ENCODE data around the gene SEC23A. TPM values are rescaled to one million over a fixed set of nuclear protein-coding genes. Genes with fewer than 3 reads are reported as not detected.
"Not testable (repeated sequence)": the region's sequence is repeated elsewhere in the genome, so short reads cannot be mapped to it uniquely, and the experiment has no call there.

SEC23A gene
- total RNA-seq, 1 experiment from 2014 or later = 62.9 TPM

DNA sequence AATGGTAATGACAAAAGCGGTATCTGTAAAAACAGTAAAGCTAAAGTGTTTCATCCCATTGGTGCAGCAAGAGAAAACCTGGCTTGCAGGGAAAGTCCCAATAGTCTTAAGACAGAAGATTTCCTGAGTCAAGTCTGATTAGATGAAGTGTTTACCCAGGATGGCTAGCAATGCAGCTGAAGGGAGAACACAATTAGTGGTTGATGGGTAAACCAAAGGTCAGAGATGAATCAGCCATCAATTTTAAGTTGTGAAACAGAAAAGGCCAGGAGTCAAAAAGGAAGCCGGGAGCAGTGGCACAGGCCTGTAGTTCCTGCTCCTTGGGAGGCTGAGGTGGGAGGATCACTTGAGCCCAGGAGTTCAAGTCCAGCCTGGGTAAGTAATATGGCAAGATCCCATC is 52.6 kb downstream of the SEC23A start:
- TF ChIP-seq, protein P1, sequence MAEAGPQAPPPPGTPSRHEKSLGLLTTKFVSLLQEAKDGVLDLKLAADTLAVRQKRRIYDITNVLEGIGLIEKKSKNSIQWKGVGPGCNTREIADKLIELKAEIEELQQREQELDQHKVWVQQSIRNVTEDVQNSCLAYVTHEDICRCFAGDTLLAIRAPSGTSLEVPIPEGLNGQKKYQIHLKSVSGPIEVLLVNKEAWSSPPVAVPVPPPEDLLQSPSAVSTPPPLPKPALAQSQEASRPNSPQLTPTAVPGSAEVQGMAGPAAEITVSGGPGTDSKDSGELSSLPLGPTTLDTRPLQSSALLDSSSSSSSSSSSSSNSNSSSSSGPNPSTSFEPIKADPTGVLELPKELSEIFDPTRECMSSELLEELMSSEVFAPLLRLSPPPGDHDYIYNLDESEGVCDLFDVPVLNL (CRISPR knock-in tag; IDR thresholded peaks at IDR 0.05; ENCODE audit: borderline replicate concordance, low read depth) = no peak
- no peak for TF ChIP-seq ESRRA (CRISPR knock-in tag; IDR thresholded peaks at IDR 0.05; ENCODE audit: borderline replicate concordance)
- TF ChIP-seq, protein P2, sequence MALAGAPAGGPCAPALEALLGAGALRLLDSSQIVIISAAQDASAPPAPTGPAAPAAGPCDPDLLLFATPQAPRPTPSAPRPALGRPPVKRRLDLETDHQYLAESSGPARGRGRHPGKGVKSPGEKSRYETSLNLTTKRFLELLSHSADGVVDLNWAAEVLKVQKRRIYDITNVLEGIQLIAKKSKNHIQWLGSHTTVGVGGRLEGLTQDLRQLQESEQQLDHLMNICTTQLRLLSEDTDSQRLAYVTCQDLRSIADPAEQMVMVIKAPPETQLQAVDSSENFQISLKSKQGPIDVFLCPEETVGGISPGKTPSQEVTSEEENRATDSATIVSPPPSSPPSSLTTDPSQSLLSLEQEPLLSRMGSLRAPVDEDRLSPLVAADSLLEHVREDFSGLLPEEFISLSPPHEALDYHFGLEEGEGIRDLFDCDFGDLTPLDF (CRISPR knock-in tag; IDR thresholded peaks at IDR 0.05) = no peak
- H3K36me3 Mint-ChIP-seq = peaks cover 76% of the 10 kb centered on the region
- ChIA-PET CTCF (no interaction called here), POLR2A (no interaction called here)
- H3K9me3 Mint-ChIP-seq = peaks cover 4% of the 10 kb centered on the region; the same call in 1 of the 2 replicates
- H3K4me3 Mint-ChIP-seq = no peak overlapping the region
- no peaks in the 10 kb centered on the region for H3K4me1 Mint-ChIP-seq
- no peak for ATAC-seq
- DNase-seq (ENCODE audit: low spot score) = no peak
- no peaks in the 10 kb centered on the region for H3K27me3 Mint-ChIP-seq (ENCODE audit: low read depth)
- no peak overlapping the region for H3K27ac Mint-ChIP-seq

DNA sequence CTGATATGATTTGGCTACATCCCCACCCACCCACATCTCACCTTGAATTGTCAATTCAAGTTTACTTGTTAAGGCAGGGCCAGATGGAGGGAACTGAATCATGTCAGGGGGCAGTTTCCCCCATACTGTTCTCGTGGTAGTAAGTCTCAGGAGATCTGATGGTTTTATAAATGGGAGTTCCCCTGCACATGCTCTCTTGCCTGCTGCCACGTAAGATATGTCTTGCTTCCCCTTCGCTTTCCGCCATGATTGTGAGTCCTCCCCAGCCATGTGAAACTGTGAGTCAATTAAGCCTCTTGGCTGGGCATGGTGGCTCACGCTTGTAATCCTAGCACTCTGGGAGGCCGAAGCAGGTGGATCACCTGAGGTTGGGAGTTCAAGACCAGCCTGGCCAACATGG is 57.1 kb downstream of the SEC23A start:
- ATAC-seq; H3K27ac Mint-ChIP-seq; POLR2A ChIA-PET; DNase-seq (ENCODE audit: low spot score); H3K4me3 Mint-ChIP-seq; H3K9me3 Mint-ChIP-seq; CTCF ChIA-PET; H3K4me1 Mint-ChIP-seq; H3K27me3 Mint-ChIP-seq (ENCODE audit: low read depth): not testable (repeated sequence)
- H3K36me3 Mint-ChIP-seq = peaks cover 46% of the 10 kb centered on the region

DNA sequence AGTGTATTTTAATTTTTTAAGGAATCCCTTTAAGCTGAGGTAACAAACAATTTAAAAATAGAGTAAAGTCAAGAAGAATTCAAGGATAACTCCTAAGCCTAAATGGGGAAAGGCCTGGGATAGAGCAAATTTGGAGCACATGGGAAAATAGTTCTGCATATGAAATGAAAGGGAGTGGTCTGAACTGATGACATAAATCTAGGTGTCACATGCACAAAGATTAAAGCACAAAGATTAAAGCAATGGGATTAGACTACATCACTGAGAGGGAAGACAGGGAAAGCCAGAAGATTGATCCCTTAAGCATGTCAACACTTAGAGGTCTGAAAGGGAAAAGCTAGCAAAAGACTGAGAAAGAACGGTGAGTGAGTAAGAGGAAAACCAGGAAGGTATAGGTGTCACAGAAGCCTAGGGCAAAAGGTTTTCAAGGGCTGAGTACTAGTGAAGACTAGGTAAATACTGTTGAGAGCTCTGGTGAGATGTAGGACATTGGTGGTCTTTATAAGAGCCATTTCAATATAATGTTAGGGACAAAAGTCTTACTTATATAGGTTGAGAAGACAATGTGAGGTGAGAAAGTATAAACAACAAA is 59.6 kb downstream of the SEC23A start:
- Mint-ChIP-seq H3K4me3 (no peak overlapping the region), H3K36me3 (peaks cover 53% of the 10 kb centered on the region), H3K27ac (no peak overlapping the region), H3K9me3 (no peaks in the 10 kb centered on the region), H3K4me1 (no peaks in the 10 kb centered on the region), H3K27me3 (ENCODE audit: low read depth) (no peaks in the 10 kb centered on the region)
- ChIA-PET CTCF (interaction anchor here (1.9 kb wide), 1 partner anchor 9 kb away, joined by 5 read pairs; no protein-coding TSS in a partner anchor), POLR2A (no interaction called here)
- TF ChIP-seq, protein P3, sequence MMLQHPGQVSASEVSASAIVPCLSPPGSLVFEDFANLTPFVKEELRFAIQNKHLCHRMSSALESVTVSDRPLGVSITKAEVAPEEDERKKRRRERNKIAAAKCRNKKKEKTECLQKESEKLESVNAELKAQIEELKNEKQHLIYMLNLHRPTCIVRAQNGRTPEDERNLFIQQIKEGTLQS (CRISPR knock-in tag; conservative IDR thresholded peaks at IDR 0.05) = no peak
- no peak for TF ChIP-seq EMX1 (CRISPR knock-in tag; IDR thresholded peaks at IDR 0.05)
- TF ChIP-seq, protein P4, sequence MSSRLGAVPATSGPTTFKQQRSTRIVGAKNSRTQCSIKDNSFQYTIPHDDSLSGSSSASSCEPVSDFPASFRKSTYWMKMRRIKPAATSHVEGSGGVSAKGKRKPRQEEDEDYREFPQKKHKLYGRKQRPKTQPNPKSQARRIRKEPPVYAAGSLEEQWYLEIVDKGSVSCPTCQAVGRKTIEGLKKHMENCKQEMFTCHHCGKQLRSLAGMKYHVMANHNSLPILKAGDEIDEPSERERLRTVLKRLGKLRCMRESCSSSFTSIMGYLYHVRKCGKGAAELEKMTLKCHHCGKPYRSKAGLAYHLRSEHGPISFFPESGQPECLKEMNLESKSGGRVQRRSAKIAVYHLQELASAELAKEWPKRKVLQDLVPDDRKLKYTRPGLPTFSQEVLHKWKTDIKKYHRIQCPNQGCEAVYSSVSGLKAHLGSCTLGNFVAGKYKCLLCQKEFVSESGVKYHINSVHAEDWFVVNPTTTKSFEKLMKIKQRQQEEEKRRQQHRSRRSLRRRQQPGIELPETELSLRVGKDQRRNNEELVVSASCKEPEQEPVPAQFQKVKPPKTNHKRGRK (CRISPR knock-in tag; IDR thresholded peaks at IDR 0.05; ENCODE audit: borderline replicate concordance) = no peak
- TF ChIP-seq NR1H2 (CRISPR knock-in tag; IDR thresholded peaks at IDR 0.05) = no peak
- no peak for TF ChIP-seq MYBL2 (CRISPR knock-in tag; IDR thresholded peaks at IDR 0.05)
- TF ChIP-seq JAZF1 (CRISPR knock-in tag; IDR thresholded peaks at IDR 0.05) = no peak
- TF ChIP-seq, protein P5, sequence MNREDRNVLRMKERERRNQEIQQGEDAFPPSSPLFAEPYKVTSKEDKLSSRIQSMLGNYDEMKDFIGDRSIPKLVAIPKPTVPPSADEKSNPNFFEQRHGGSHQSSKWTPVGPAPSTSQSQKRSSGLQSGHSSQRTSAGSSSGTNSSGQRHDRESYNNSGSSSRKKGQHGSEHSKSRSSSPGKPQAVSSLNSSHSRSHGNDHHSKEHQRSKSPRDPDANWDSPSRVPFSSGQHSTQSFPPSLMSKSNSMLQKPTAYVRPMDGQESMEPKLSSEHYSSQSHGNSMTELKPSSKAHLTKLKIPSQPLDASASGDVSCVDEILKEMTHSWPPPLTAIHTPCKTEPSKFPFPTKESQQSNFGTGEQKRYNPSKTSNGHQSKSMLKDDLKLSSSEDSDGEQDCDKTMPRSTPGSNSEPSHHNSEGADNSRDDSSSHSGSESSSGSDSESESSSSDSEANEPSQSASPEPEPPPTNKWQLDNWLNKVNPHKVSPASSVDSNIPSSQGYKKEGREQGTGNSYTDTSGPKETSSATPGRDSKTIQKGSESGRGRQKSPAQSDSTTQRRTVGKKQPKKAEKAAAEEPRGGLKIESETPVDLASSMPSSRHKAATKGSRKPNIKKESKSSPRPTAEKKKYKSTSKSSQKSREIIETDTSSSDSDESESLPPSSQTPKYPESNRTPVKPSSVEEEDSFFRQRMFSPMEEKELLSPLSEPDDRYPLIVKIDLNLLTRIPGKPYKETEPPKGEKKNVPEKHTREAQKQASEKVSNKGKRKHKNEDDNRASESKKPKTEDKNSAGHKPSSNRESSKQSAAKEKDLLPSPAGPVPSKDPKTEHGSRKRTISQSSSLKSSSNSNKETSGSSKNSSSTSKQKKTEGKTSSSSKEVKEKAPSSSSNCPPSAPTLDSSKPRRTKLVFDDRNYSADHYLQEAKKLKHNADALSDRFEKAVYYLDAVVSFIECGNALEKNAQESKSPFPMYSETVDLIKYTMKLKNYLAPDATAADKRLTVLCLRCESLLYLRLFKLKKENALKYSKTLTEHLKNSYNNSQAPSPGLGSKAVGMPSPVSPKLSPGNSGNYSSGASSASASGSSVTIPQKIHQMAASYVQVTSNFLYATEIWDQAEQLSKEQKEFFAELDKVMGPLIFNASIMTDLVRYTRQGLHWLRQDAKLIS (CRISPR knock-in tag; IDR thresholded peaks at IDR 0.05; ENCODE audit: borderline replicate concordance) = no peak
- no peak for TF ChIP-seq GTF2I (CRISPR knock-in tag; conservative IDR thresholded peaks at IDR 0.05)
- TF ChIP-seq, protein P6, sequence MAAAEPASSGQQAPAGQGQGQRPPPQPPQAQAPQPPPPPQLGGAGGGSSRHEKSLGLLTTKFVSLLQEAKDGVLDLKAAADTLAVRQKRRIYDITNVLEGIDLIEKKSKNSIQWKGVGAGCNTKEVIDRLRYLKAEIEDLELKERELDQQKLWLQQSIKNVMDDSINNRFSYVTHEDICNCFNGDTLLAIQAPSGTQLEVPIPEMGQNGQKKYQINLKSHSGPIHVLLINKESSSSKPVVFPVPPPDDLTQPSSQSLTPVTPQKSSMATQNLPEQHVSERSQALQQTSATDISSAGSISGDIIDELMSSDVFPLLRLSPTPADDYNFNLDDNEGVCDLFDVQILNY (CRISPR knock-in tag; IDR thresholded peaks at IDR 0.05) = no peak
- TF ChIP-seq, protein P7, sequence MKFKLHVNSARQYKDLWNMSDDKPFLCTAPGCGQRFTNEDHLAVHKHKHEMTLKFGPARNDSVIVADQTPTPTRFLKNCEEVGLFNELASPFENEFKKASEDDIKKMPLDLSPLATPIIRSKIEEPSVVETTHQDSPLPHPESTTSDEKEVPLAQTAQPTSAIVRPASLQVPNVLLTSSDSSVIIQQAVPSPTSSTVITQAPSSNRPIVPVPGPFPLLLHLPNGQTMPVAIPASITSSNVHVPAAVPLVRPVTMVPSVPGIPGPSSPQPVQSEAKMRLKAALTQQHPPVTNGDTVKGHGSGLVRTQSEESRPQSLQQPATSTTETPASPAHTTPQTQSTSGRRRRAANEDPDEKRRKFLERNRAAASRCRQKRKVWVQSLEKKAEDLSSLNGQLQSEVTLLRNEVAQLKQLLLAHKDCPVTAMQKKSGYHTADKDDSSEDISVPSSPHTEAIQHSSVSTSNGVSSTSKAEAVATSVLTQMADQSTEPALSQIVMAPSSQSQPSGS (CRISPR knock-in tag; IDR thresholded peaks at IDR 0.05; ENCODE audit: borderline replicate concordance, low read depth) = no peak
- no peak for TF ChIP-seq ZNF317 (CRISPR knock-in tag; IDR thresholded peaks at IDR 0.05; ENCODE audit: borderline replicate concordance, low read depth)
- no peak for TF ChIP-seq NFYB (CRISPR knock-in tag; conservative IDR thresholded peaks at IDR 0.05; ENCODE audit: low read depth)
- ATAC-seq = no peak
- DNase-seq (ENCODE audit: low spot score) = no peak

All from WTC11 (cell line).